Neural cell (in vitro differentiated cells): ENCODE results near the gene PAWR. TPM values are rescaled to one million over a fixed set of nuclear protein-coding genes. Genes with fewer than 3 reads are reported as not detected.

ENCODE experiments used
- H2AFZ ChIP-seq: fragments of 200-600, 300-800 bp; sonication (generic), shearing (Covaris generic); 2 replicates; pipeline ENCODE4 v1.6.0; 2014; ENCODE audit warnings: low read depth, mild to moderate bottlenecking, antibody characterized with exemption, low read length, moderate library complexity
- H3F3A ChIP-seq: fragments of 200-600 bp; shearing (Covaris generic); 2 replicates; pipeline ENCODE4 v1.6.1; 2016; ENCODE audit warnings: mild to moderate bottlenecking, moderate library complexity, mixed read lengths, antibody characterized with exemption, low read length; ENCODE audit not compliant: insufficient read depth, poor library complexity, severe bottlenecking
- H3K27ac ChIP-seq: fragments of 200-600, 300-800 bp; sonication (generic), shearing (Covaris generic); 2 replicates; pipeline ENCODE4 v1.5.1; 2014; ENCODE audit warnings: mild to moderate bottlenecking, low read length, moderate library complexity
- H3K27me3 ChIP-seq: fragments of 300-800, 200-600 bp; sonication (generic), shearing (Covaris generic); 2 replicates; pipeline ENCODE4 v1.6.0; 2014; ENCODE audit warnings: mild to moderate bottlenecking, low read depth, low read length, moderate library complexity; ENCODE audit not compliant: insufficient read depth
- H3K36me3 ChIP-seq: fragments of 300-800, 200-600 bp; sonication (generic), shearing (Covaris generic); 2 replicates; pipeline ENCODE4 v1.5.1; 2014; ENCODE audit warnings: mild to moderate bottlenecking, antibody characterized with exemption, low read length, moderate library complexity; ENCODE audit not compliant: insufficient read depth
- H3K4me2 ChIP-seq: fragments of 300-800, 200-600 bp; sonication (generic), shearing (Covaris generic); 2 replicates; pipeline ENCODE4 v1.6.0; 2014; ENCODE audit warnings: mild to moderate bottlenecking, low read length
- H3K4me3 ChIP-seq: fragments of 300-800, 200-600 bp; sonication (generic), shearing (Covaris generic); 2 replicates; pipeline ENCODE4 v1.5.1; 2014; ENCODE audit warnings: mild to moderate bottlenecking, low read length, moderate library complexity
- H3K79me2 ChIP-seq: fragments of 200-600 bp; shearing (Covaris generic); replicated peaks from 2 replicates; pipeline ENCODE4 v1.6.0; 2014; ENCODE audit warnings: mild to moderate bottlenecking, low read length, moderate library complexity; ENCODE audit not compliant: insufficient read depth
- H3K9ac ChIP-seq: fragments of 300-800, 200-600 bp; sonication (generic), shearing (Covaris generic); 2 replicates; pipeline ENCODE4 v1.6.1; 2016; ENCODE audit warnings: mild to moderate bottlenecking, low read length, mixed read lengths
- H3K9me2 ChIP-seq: fragments of 200-600 bp; shearing (Covaris generic); 2 replicates; pipeline ENCODE4 v1.6.1; 2016; ENCODE audit warnings: mild to moderate bottlenecking, low read length, mixed read lengths; ENCODE audit not compliant: insufficient read depth
- H3K9me3 ChIP-seq: fragments of 200-600, 300-800 bp; sonication (generic), shearing (Covaris generic); 2 replicates; pipeline ENCODE4 v1.6.1; 2016; ENCODE audit warnings: mild to moderate bottlenecking, mixed run types, low read length, moderate library complexity, mixed read lengths
- H4K20me1 ChIP-seq: fragments of 200-600 bp; shearing (Covaris generic); 2 replicates; pipeline ENCODE4 v1.6.1; 2016; ENCODE audit warnings: mild to moderate bottlenecking, mixed run types; ENCODE audit not compliant: insufficient read depth
- EP300 ChIP-seq: fragments of 450-650 bp; conservative IDR thresholded peaks from 2 replicates; pipeline ENCODE4 v1.6.1; 2014; ENCODE audit warnings: antibody characterized with exemption, mild to moderate bottlenecking, moderate library complexity; ENCODE audit not compliant: poor library complexity, severe bottlenecking
- EZH2 ChIP-seq: fragments of 200-600, 300-800 bp; shearing (Covaris generic), sonication (generic); IDR thresholded peaks from 2 replicates; pipeline ENCODE4 v1.6.1; 2014; ENCODE audit warnings: antibody characterized with exemption, low read length, borderline replicate concordance, mild to moderate bottlenecking; ENCODE audit not compliant: insufficient read depth, poor library complexity, severe bottlenecking
- MXI1 ChIP-seq: fragments of 450-650 bp; conservative IDR thresholded peaks from 2 replicates; pipeline ENCODE4 v1.6.1; 2014; ENCODE audit warnings: antibody characterized with exemption, mild to moderate bottlenecking; ENCODE audit not compliant: poor library complexity, severe bottlenecking
- POLR2AphosphoS5 ChIP-seq: IDR thresholded peaks from 2 replicates; pipeline ENCODE4 v1.6.1; 2012
- RAD21 ChIP-seq: fragments of 450-650 bp; conservative IDR thresholded peaks from 2 replicates; pipeline ENCODE4 v1.6.1; 2014; ENCODE audit warnings: antibody characterized with exemption, mild to moderate bottlenecking, moderate library complexity
- REST ChIP-seq: IDR thresholded peaks from 2 replicates; pipeline ENCODE4 v1.6.1; 2012; ENCODE audit warnings: borderline replicate concordance
- SMC3 ChIP-seq: fragments of 450-650 bp; conservative IDR thresholded peaks from 2 replicates; pipeline ENCODE4 v1.6.1; 2014; ENCODE audit warnings: antibody characterized with exemption, mild to moderate bottlenecking, moderate library complexity; ENCODE audit not compliant: poor library complexity
- TAF1 ChIP-seq: IDR thresholded peaks from 2 replicates; pipeline ENCODE4 v1.6.1; 2012; ENCODE audit warnings: low read depth
- polyA plus RNA-seq: library from polyadenylated mRNA; depleted of rRNA; stranded (reverse); fragments of >200 nt; gene quantifications from 2 replicates; pipeline ENCODE4 v1.2.3, GENCODE V29; 2014
- TF ChIP-seq, protein P1 (sequence below): fragments of 450-650 bp; IDR thresholded peaks from 2 replicates; pipeline ENCODE4 v1.5.1; 2014; ENCODE audit warnings: antibody characterized with exemption, mild to moderate bottlenecking, moderate library complexity; ENCODE audit not compliant: poor library complexity, severe bottlenecking

Gene PAWR
- polyA plus RNA-seq, 1 donor from 2014 or later, result 13.4 TPM

GRCh38 chr12:79657136-79657535, 33.6 kb downstream of the PAWR start:
- Histone ChIP-seq H3K79me2 (no peaks in the 10 kb centered on the region), H3K36me3 (no peaks in the 10 kb centered on the region)
- TF ChIP-seq POLR2AphosphoS5 (no peak), MXI1 (no peak), EZH2 (no peak), SMC3 (no peak), REST (no peak), RAD21 (no peak), EP300 (no peak), TAF1 (no peak)
- TF ChIP-seq, protein P1, sequence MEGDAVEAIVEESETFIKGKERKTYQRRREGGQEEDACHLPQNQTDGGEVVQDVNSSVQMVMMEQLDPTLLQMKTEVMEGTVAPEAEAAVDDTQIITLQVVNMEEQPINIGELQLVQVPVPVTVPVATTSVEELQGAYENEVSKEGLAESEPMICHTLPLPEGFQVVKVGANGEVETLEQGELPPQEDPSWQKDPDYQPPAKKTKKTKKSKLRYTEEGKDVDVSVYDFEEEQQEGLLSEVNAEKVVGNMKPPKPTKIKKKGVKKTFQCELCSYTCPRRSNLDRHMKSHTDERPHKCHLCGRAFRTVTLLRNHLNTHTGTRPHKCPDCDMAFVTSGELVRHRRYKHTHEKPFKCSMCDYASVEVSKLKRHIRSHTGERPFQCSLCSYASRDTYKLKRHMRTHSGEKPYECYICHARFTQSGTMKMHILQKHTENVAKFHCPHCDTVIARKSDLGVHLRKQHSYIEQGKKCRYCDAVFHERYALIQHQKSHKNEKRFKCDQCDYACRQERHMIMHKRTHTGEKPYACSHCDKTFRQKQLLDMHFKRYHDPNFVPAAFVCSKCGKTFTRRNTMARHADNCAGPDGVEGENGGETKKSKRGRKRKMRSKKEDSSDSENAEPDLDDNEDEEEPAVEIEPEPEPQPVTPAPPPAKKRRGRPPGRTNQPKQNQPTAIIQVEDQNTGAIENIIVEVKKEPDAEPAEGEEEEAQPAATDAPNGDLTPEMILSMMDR, result no peak

GRCh38 chr12:79655036-79655435, 35.7 kb downstream of the PAWR start:
- Histone ChIP-seq H3K4me3 (no peak overlapping the region), H3K36me3 (no peaks in the 10 kb centered on the region), H2AFZ (no peak overlapping the region), H3K27ac (no peak overlapping the region), H3K9me2 (no peaks in the 10 kb centered on the region), H3F3A (no peaks in the 10 kb centered on the region), H3K9ac (no peak overlapping the region), H3K27me3 (no peaks in the 10 kb centered on the region), H3K79me2 (no peaks in the 10 kb centered on the region), H3K9me3 (no peaks in the 10 kb centered on the region), H4K20me1 (no peaks in the 10 kb centered on the region), H3K4me2 (no peak overlapping the region)
- no peak for TF ChIP-seq TAF1
- TF ChIP-seq, protein P1, result no peak
- TF ChIP-seq SMC3, result no peak
- no peak for TF ChIP-seq REST
- TF ChIP-seq MXI1, result no peak
- TF ChIP-seq EP300, result no peak
- TF ChIP-seq POLR2AphosphoS5, result no peak
- no peak for TF ChIP-seq EZH2
- no peak for TF ChIP-seq RAD21

More at GRCh38 chr12:79657136-79657535, 33.6 kb downstream of the PAWR start:
- no peak overlapping the region for H3K4me3 ChIP-seq
- no peak overlapping the region for H2AFZ ChIP-seq
- H3K27ac ChIP-seq, result no peak overlapping the region
- H3K27me3 ChIP-seq, result no peaks in the 10 kb centered on the region
- no peaks in the 10 kb centered on the region for H4K20me1 ChIP-seq
- H3K9me2 ChIP-seq, result no peaks in the 10 kb centered on the region
- H3K9me3 ChIP-seq, result no peaks in the 10 kb centered on the region
- H3K9ac ChIP-seq, result no peak overlapping the region
- H3F3A ChIP-seq, result no peaks in the 10 kb centered on the region
- H3K4me2 ChIP-seq, result no peak overlapping the region
